Subcutaneous abdominal adipose tissue (tissue), 5 donors: Measurements from ENCODE around the gene CLIC5.

ENCODE experiments used
- H3K27ac ChIP-seq: one replicate; pipeline ENCODE4 v1.7.0; 2013; ENCODE audit warnings: low read depth, mild to moderate bottlenecking, inconsistent platforms, low read length, moderate library complexity
- H3K27me3 ChIP-seq, 5 donors: one replicate each; pipeline ENCODE4 v1.7.0; 2013; ENCODE audit warnings: low read length in 5 of 5, inconsistent platforms in 1 of 5; ENCODE audit not compliant: control insufficient read depth in 5 of 5, insufficient read depth in 4 of 5
- H3K36me3 ChIP-seq, 5 donors: one replicate each; pipeline ENCODE4 v1.7.0; 2013; ENCODE audit warnings: low read length in 5 of 5; ENCODE audit not compliant: control insufficient read depth in 5 of 5, insufficient read depth in 5 of 5
- H3K4me1 ChIP-seq, 5 donors: one replicate each; pipeline ENCODE4 v1.7.0; 2013; ENCODE audit warnings: low read length in 5 of 5, mild to moderate bottlenecking in 3 of 5, moderate library complexity in 1 of 5; ENCODE audit not compliant: control insufficient read depth in 5 of 5, insufficient read depth in 5 of 5
- H3K4me3 ChIP-seq, 5 donors: one replicate each; pipeline ENCODE4 v1.7.0; 2013; ENCODE audit warnings: low read length in 5 of 5, low read depth in 1 of 5
- H3K9ac ChIP-seq, 5 donors: one replicate each; pipeline ENCODE4 v1.7.0; 2013; ENCODE audit warnings: low read length in 5 of 5, mild to moderate bottlenecking in 4 of 5, moderate library complexity in 3 of 5
- H3K9me3 ChIP-seq, 5 donors: one replicate each; pipeline ENCODE4 v1.7.0; 2013; ENCODE audit warnings: low read length in 5 of 5; ENCODE audit not compliant: control insufficient read depth in 5 of 5
- donor health status: healthy.
- donor health status: healthy.
- donor health status: healthy.
- donor health status: healthy.
- donor health status: healthy.

The CLIC5 gene

GRCh38 chr6:46053039-46053933, 37.6 kb upstream of the CLIC5 start:
- peaks cover 4 to 38% (median 30%) of the 10 kb centered on the region in 5 donors for H3K4me1 ChIP-seq
- H3K27ac ChIP-seq: peak overlapping the region; percentile 91

DNA sequence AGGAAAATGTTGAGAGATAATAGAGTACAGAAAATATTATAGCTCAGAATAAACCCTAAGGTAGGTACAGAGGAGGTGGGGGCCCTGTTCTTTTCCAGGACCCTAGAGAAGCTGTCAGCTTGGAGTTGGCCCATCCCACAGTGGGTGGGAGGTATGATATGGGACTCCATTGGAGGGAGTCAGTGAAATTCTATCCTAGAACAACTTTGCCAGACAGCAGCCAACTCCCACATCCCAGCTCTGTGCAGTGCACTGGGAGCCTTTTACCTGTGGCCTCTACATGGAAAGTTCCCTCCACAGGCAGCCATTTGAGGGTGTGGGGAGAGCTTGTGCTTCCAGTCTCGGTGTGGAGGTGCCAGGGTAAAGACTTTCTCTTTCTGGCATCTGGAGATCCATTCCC, 36.8 kb upstream of the CLIC5 start:
- Histone ChIP-seq H3K36me3 (no peaks in the 10 kb centered on the region), H3K9me3 (no peaks in the 10 kb centered on the region), H3K27me3 (no peaks in the 10 kb centered on the region), H3K27ac (peak overlapping the region; percentile 91), H3K9ac (peak overlapping the region in 4 of 5 donors; percentile 18 to 76 (median 42)), H3K4me1 (peaks cover 4 to 38% (median 30%) of the 10 kb centered on the region in 5 donors), H3K4me3 (no peak overlapping the region)

More at GRCh38 chr6:46053039-46053933, 37.6 kb upstream of the CLIC5 start:
- peak overlapping the region; percentile 22 to 76 (median 44) for H3K9ac ChIP-seq
- H3K4me3 ChIP-seq: peak overlapping the region in 2 of 5 donors; percentile 3 to 10
- no peaks in the 10 kb centered on the region for H3K9me3 ChIP-seq
- no peaks in the 10 kb centered on the region for H3K36me3 ChIP-seq
- H3K27me3 ChIP-seq: no peaks in the 10 kb centered on the region

GRCh38 chr6:46051962-46052361, 36.3 kb upstream of the CLIC5 start:
- Histone ChIP-seq H3K9ac (no peak overlapping the region), H3K4me3 (no peak overlapping the region), H3K36me3 (no peaks in the 10 kb centered on the region), H3K27ac (peak overlapping the region; percentile 91), H3K9me3 (no peaks in the 10 kb centered on the region), H3K4me1 (peaks cover 4 to 38% (median 30%) of the 10 kb centered on the region in 5 donors), H3K27me3 (no peaks in the 10 kb centered on the region)

- Histone ChIP-seq H3K36me3 (no peaks in the 10 kb centered on the region), H3K9me3 (no peaks in the 10 kb centered on the region)
Observed at GRCh38 chr6:46050845-46051405, 35.3 kb upstream of the CLIC5 start.

DNA sequence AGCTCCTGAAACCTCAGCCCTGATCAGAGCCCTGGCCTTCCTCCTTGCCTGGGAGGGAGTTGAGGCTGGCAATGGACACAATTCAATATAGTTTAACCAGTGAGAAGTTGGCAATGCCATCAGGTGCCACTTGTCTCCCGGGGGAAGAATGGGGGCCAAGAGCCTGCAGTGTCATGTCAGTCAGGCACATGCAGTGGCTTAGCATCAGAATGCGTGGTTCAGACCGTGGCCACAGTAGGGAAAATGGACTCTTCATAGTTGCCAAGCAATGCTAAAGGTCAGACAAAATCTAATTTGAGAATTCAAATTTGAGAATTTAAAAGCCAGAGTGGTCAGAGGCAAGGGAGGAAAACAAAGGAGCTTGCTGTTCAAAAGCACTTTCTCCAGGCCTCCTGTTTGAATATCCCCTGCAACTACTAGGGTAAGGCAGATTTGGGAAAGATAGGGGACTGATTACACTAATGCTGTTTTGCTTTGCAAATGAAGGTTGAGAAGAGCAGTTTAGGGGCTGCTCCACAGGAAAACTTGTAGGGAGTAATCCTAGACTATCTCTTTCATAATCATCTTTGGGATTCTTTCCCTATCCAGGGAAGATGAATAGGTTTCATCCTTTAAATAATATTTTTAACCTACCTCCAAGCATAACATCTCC, 33.1 kb upstream of the CLIC5 start:
- no peak overlapping the region for H3K4me3 ChIP-seq
- H3K9ac ChIP-seq: no peak overlapping the region
- H3K27ac ChIP-seq: no peak overlapping the region
- H3K9me3 ChIP-seq: no peaks in the 10 kb centered on the region
- no peaks in the 10 kb centered on the region for H3K27me3 ChIP-seq
- no peaks in the 10 kb centered on the region for H3K36me3 ChIP-seq
- H3K4me1 ChIP-seq: peaks cover 0 to 40% (median 32%) of the 10 kb centered on the region in 5 donors

More at GRCh38 chr6:46050845-46051405, 35.3 kb upstream of the CLIC5 start:
- Histone ChIP-seq H3K27me3 (no peaks in the 10 kb centered on the region), H3K27ac (no peak overlapping the region), H3K4me1 (peaks cover 4 to 38% (median 30%) of the 10 kb centered on the region in 5 donors), H3K9ac (no peak overlapping the region), H3K4me3 (no peak overlapping the region)

DNA sequence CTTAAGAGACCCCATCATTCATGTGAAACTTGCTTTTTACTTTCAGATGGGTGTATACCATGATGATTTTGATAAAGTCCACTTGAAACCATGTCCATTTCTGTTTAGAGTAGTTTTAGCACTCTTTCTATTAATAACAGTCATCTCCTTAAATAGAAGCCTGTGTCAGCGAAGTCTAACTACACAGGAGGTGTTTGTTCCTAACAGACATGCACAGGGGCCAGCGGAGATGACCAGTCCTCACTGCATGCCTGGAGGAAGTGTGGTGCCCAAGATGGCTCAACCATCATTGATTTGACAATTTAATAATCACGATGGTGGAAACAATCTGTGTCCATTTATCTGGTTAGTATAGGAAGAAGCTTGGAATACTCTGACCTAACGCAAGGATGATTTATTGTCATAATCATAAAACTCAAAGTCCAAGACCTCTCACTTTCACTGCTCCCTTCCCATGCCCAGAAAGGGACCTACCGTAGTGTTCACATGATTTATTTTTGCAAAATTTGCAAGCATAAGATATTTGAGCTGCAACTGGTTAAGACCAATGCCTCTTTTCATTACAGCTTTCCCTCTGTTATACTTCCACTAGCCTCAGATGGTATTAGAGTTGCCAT, 31.0 kb upstream of the CLIC5 start:
- no peak overlapping the region for H3K9ac ChIP-seq
- peaks cover 0 to 32% (median 23%) of the 10 kb centered on the region in 5 donors for H3K4me1 ChIP-seq
- no peaks in the 10 kb centered on the region for H3K36me3 ChIP-seq
- no peak overlapping the region for H3K27ac ChIP-seq
- no peaks in the 10 kb centered on the region for H3K9me3 ChIP-seq
- no peaks in the 10 kb centered on the region for H3K27me3 ChIP-seq
- H3K4me3 ChIP-seq: no peak overlapping the region

- H3K27ac ChIP-seq: peak overlapping the region; percentile 81
Observed at GRCh38 chr6:46044881-46045617, 29.4 kb upstream of the CLIC5 start.

GRCh38 chr6:46042355-46042999, 26.8 kb upstream of the CLIC5 start:
- H3K9me3 ChIP-seq: no peaks in the 10 kb centered on the region
- H3K27ac ChIP-seq: peak overlapping the region; percentile 37
- no peaks in the 10 kb centered on the region for H3K36me3 ChIP-seq
- H3K27me3 ChIP-seq: no peaks in the 10 kb centered on the region
- peaks cover 0 to 35% (median 14%) of the 10 kb centered on the region in 5 donors for H3K4me1 ChIP-seq
- H3K9ac ChIP-seq: no peak overlapping the region
- H3K4me3 ChIP-seq: no peak overlapping the region

More at GRCh38 chr6:46044881-46045617, 29.4 kb upstream of the CLIC5 start:
- H3K36me3 ChIP-seq: no peaks in the 10 kb centered on the region
- peak overlapping the region in 1 of 5 donors; percentile 13 for H3K9ac ChIP-seq
- peaks cover 0 to 36% (median 23%) of the 10 kb centered on the region in 5 donors for H3K4me1 ChIP-seq
- no peaks in the 10 kb centered on the region for H3K9me3 ChIP-seq
- no peak overlapping the region for H3K4me3 ChIP-seq
- H3K27me3 ChIP-seq: no peaks in the 10 kb centered on the region

GRCh38 chr6:46040288-46040687, 24.6 kb upstream of the CLIC5 start:
- no peaks in the 10 kb centered on the region for H3K27me3 ChIP-seq
- no peaks in the 10 kb centered on the region for H3K36me3 ChIP-seq
- no peak overlapping the region for H3K4me3 ChIP-seq
- no peaks in the 10 kb centered on the region for H3K9me3 ChIP-seq
- H3K9ac ChIP-seq: no peak overlapping the region
- peaks cover 0 to 38% (median 12%) of the 10 kb centered on the region in 5 donors for H3K4me1 ChIP-seq
- no peak overlapping the region for H3K27ac ChIP-seq
